Keratinocyte (primary cell): ENCODE measurements around the gene PPIA. TPM values are rescaled to one million over a fixed set of nuclear protein-coding genes. Genes with fewer than 3 reads are reported as not detected.

Source experiments
- DNase-seq: peaks from one replicate; pipeline ENCODE4 v3.0.0-alpha.2; 2011; ENCODE audit warnings: low read depth, missing footprints, low spot score
- FAIRE-seq: peaks from 2 replicates; lab custom pipeline; 2011; peaks lifted over from hg19 to GRCh38; lab: Jason Lieb, UNC
- H2AFZ ChIP-seq: 2 replicates; pipeline ENCODE4 v1.6.0; 2012; ENCODE audit warnings: low read length, control low read depth, inconsistent platforms; ENCODE audit not compliant: control insufficient read depth
- H3K27ac ChIP-seq: 2 replicates; pipeline ENCODE4 v1.5.1; 2011; ENCODE audit warnings: low read length; ENCODE audit not compliant: control insufficient read depth, insufficient read depth
- H3K27me3 ChIP-seq: 3 replicates; pipeline ENCODE4 v1.6.0; 2011; ENCODE audit warnings: low read length; ENCODE audit not compliant: control insufficient read depth, insufficient read depth; ENCODE audit errors: extremely low read depth
- H3K36me3 ChIP-seq, 2 experiments: 2 replicates in 1 of 2; 3 replicates in 1 of 2; pipeline ENCODE4 v1.5.1; 2011; ENCODE audit warnings: low read length in 2 of 2, mild to moderate bottlenecking in 1 of 2; ENCODE audit not compliant: control insufficient read depth in 2 of 2, insufficient read depth in 2 of 2; ENCODE audit errors: extremely low read depth in 1 of 2
- H3K4me1 ChIP-seq: 3 replicates; pipeline ENCODE4 v1.5.1; 2011; ENCODE audit warnings: low read length; ENCODE audit not compliant: control insufficient read depth, insufficient read depth; ENCODE audit errors: extremely low read depth
- H3K4me2 ChIP-seq: 3 replicates; pipeline ENCODE4 v1.6.0; 2011; ENCODE audit warnings: low read depth, low read length; ENCODE audit not compliant: control insufficient read depth, insufficient read depth; ENCODE audit errors: extremely low read depth
- H3K4me3 ChIP-seq, 3 experiments: fragments of 200-600 bp in 1 of 3; sonication (generic) in 1 of 3; 2 replicates in 2 of 3; 3 replicates in 1 of 3; pipeline ENCODE4 v1.5.1; 2011 to 2016; ENCODE audit warnings: low read length in 3 of 3, mild to moderate bottlenecking in 3 of 3, control low read depth in 2 of 3, inconsistent platforms in 1 of 3, low read depth in 1 of 3, mixed read lengths in 1 of 3, mixed run types in 1 of 3, moderate library complexity in 1 of 3; ENCODE audit not compliant: control insufficient read depth in 2 of 3, insufficient read depth in 2 of 3; ENCODE audit errors: extremely low read depth in 1 of 3
- H3K79me2 ChIP-seq: 2 replicates; pipeline ENCODE4 v1.6.0; 2012; ENCODE audit warnings: low read length; ENCODE audit not compliant: control insufficient read depth, insufficient read depth
- H3K9ac ChIP-seq: 3 replicates; pipeline ENCODE4 v1.6.0; 2011; ENCODE audit warnings: low read length; ENCODE audit not compliant: control insufficient read depth, insufficient read depth; ENCODE audit errors: extremely low read depth
- H3K9me1 ChIP-seq: 3 replicates; pipeline ENCODE4 v1.6.0; 2011; ENCODE audit warnings: low read length; ENCODE audit not compliant: control insufficient read depth, insufficient read depth; ENCODE audit errors: extremely low read depth
- H3K9me3 ChIP-seq: 2 replicates; pipeline ENCODE4 v1.5.1; 2012; ENCODE audit warnings: low read depth, low read length; ENCODE audit not compliant: control insufficient read depth
- H4K20me1 ChIP-seq: 3 replicates; pipeline ENCODE4 v1.6.0; 2011; ENCODE audit warnings: low read length; ENCODE audit not compliant: control insufficient read depth, insufficient read depth; ENCODE audit errors: extremely low read depth
- EZH2 ChIP-seq: IDR thresholded peaks from one replicate; pipeline ENCODE4 v1.6.1; 2012; ENCODE audit warnings: inconsistent platforms, mild to moderate bottlenecking, low read length, moderate library complexity
- dilution Hi-C: fragments of 300-500 bp; cut with MboI; formaldehyde crosslinking; loops from one replicate; pipeline ENCODE4 v1.7.0; 2020; ENCODE audit warnings: low sequenced_read_pairs; ENCODE audit not compliant: extremely low pct_ligation_motif_present
- polyA plus RNA-seq, 5 experiments: library from polyadenylated mRNA; depleted of rRNA in 3 of 5; stranded (reverse) in 3 of 5; stranded (forward) in 1 of 5; unstranded in 1 of 5; fragments of >200 nt; gene quantifications; 1 replicate in 1 of 5; 2 replicates in 3 of 5; 3 replicates in 1 of 5; pipeline versions ENCODE4 v1.2.1 to v1.2.3, GENCODE V29; 2011 to 2012; ENCODE audit warnings: missing spikeins in 2 of 5, low read depth in 1 of 5, low replicate concordance in 1 of 5
- TF ChIP-seq, protein P1 (sequence below), 3 experiments: IDR thresholded peaks in 1 of 3; conservative IDR thresholded peaks in 1 of 3; optimal IDR thresholded peaks in 1 of 3; 2 replicates in 2 of 3; 3 replicates in 1 of 3; pipeline versions ENCODE3 to v1.5.1; 2011; ENCODE audit warnings: low read length in 3 of 3, mild to moderate bottlenecking in 3 of 3, moderate library complexity in 2 of 3, control low read depth in 1 of 3, inconsistent platforms in 1 of 3; ENCODE audit not compliant: insufficient read depth in 2 of 3; ENCODE audit errors: extremely low read depth in 1 of 3

The PPIA gene
- polyA plus RNA-seq, 1 donor (not counting 4 experiments of a cell fraction or from before 2014, with no cell fraction given) = 6,965 TPM

DNA sequence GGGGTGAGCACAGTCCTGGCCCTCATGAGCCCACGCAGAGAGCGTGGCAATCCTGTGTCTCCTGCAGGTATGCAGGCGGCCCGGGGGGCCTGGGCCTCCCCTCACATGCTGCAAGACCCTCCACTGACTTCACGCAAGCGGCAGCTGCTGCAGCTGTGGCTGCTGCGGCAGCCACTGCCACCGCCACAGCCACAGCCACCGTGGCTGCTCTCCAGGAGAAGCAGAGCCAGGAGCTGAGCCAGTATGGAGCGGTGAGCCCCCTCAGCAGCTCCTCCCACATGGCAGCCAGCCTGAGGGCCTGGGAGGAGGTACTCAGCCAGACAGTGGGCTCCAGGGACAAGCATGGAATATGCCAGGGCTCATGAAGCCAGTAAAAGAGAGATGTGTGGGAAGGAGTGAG is 39.2 kb upstream of the PPIA start:
- H3K9ac ChIP-seq = no peak overlapping the region
- H3K36me3 ChIP-seq = peaks cover 12% of the 10 kb centered on the region in 2 experiments
- no peaks in the 10 kb centered on the region for H3K27me3 ChIP-seq
- dilution Hi-C loops = no loop called here
- no peak for TF ChIP-seq EZH2
- TF ChIP-seq, protein P1, sequence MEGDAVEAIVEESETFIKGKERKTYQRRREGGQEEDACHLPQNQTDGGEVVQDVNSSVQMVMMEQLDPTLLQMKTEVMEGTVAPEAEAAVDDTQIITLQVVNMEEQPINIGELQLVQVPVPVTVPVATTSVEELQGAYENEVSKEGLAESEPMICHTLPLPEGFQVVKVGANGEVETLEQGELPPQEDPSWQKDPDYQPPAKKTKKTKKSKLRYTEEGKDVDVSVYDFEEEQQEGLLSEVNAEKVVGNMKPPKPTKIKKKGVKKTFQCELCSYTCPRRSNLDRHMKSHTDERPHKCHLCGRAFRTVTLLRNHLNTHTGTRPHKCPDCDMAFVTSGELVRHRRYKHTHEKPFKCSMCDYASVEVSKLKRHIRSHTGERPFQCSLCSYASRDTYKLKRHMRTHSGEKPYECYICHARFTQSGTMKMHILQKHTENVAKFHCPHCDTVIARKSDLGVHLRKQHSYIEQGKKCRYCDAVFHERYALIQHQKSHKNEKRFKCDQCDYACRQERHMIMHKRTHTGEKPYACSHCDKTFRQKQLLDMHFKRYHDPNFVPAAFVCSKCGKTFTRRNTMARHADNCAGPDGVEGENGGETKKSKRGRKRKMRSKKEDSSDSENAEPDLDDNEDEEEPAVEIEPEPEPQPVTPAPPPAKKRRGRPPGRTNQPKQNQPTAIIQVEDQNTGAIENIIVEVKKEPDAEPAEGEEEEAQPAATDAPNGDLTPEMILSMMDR (optimal IDR thresholded peaks at IDR 0.05 in 1 of 3, IDR thresholded peaks at IDR 0.05 in 1 of 3, conservative IDR thresholded peaks at IDR 0.05 in 1 of 3; ENCODE audit: extremely low read depth in 1 of 3, insufficient read depth in 2 of 3, low read length in 3 of 3) = no peak
- H3K9me3 ChIP-seq = no peaks in the 10 kb centered on the region
- H3K27ac ChIP-seq = no peak overlapping the region
- no peak overlapping the region for H3K4me2 ChIP-seq
- no peak overlapping the region for H3K4me3 ChIP-seq
- DNase-seq (no peak), FAIRE-seq (no peak)
- peaks cover 25% of the 10 kb centered on the region for H3K79me2 ChIP-seq
- peaks cover 16% of the 10 kb centered on the region for H3K4me1 ChIP-seq
- H3K9me1 ChIP-seq = peaks cover 4% of the 10 kb centered on the region
- H4K20me1 ChIP-seq = no peaks in the 10 kb centered on the region
- no peak overlapping the region for H2AFZ ChIP-seq

GRCh38 chr7:44757739-44758138 is 38.7 kb upstream of the PPIA start:
- Histone ChIP-seq H3K9me1 (peaks cover 5% of the 10 kb centered on the region), H3K79me2 (peaks cover 23% of the 10 kb centered on the region), H4K20me1 (no peaks in the 10 kb centered on the region), H3K27ac (no peak overlapping the region), H3K9me3 (no peaks in the 10 kb centered on the region), H3K36me3 (peaks cover 13 to 14% of the 10 kb centered on the region in 2 experiments), H3K4me2 (no peak overlapping the region), H3K9ac (no peak overlapping the region), H3K27me3 (no peaks in the 10 kb centered on the region), H3K4me3 (no peak overlapping the region), H3K4me1 (peaks cover 17% of the 10 kb centered on the region), H2AFZ (no peak overlapping the region)
- FAIRE-seq (no peak), DNase-seq (no peak)
- TF ChIP-seq, protein P1 (optimal IDR thresholded peaks at IDR 0.05 in 1 of 3, IDR thresholded peaks at IDR 0.05 in 1 of 3, conservative IDR thresholded peaks at IDR 0.05 in 1 of 3; ENCODE audit: extremely low read depth in 1 of 3, insufficient read depth in 2 of 3, low read length in 3 of 3) = no peak
- TF ChIP-seq EZH2 = no peak
- dilution Hi-C loops = no loop called here
